ENCODE measurements around the gene TARS2.

DNA sequence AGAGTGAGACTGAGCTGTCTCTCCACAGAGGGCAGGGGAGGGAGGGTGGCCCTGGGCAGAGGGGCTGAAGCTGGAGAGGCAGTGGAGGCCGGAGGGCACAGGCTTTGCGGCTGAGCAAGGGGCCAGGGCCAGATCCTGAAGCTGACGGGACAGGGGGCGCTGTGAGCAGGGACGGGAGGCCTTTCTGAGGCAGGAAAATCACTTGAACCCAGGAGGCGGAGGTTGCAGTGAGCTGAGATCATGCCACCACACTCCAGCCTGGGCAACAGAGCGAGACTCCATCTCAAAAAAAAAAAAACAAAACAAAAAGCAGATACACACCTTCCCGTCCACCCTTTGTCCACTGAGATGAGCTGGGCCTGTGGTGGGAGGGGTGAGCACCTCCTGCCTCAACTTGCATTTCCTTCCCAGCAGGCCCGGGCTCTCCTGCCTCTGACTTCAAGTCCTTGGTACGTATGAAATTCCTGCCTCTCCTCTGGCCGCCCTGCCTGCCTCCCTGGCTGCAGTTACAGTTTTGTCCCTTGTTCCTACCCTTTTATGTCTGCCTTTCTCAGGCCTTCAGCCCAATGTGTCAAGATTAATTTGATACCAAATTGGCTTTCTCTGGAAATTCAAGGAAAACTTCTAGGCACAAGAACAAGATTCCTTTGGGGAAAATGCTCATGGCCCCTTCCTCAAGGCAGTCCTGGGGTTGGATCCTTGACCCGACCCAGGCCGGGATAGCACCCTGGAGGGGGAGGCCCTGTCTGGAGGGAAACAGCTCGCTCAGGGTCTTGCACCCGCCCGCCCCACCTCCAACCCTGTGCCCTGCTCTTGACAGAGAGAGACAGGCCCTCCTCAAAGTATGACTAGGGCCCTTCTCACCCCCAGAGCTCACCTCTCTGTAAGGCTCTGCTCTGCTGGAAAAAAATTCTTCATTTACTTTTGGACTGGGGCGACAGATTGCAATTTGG, 50.8 kb downstream of the TARS2 start:
- TF ChIP-seq POLR2AphosphoS5 (IDR thresholded peaks at IDR 0.05; ENCODE audit: borderline replicate concordance, low read depth, low read length) (no peak), EZH2 (IDR thresholded peaks at IDR 0.05) (no peak), FOXP2 (optimal IDR thresholded peaks at IDR 0.05; ENCODE audit: control extremely low read depth, extremely low read length, insufficient read depth) (no peak)

Data from SK-N-MC (cell line).